Endothelial cell (in vitro differentiated cells): ENCODE results near the gene ROR2. TPM values are rescaled to one million over a fixed set of nuclear protein-coding genes. Genes with fewer than 3 reads are reported as not detected.

Source experiments
- DNase-seq: peaks from one replicate; pipeline ENCODE4 v3.0.0; 2021; ENCODE audit warnings: low spot score
- H3K27ac Mint-ChIP-seq: one replicate; pipeline ENCODE4 v1.8.0; 2021; ENCODE audit warnings: mixed read lengths, inconsistent platforms; ENCODE audit not compliant: unreplicated experiment
- H3K27me3 Mint-ChIP-seq: one replicate; pipeline ENCODE4 v1.8.0; 2021; ENCODE audit warnings: mild to moderate bottlenecking, moderate library complexity, mixed read lengths, inconsistent platforms; ENCODE audit not compliant: unreplicated experiment
- H3K36me3 Mint-ChIP-seq: one replicate; pipeline ENCODE4 v1.8.0; 2021; ENCODE audit warnings: mild to moderate bottlenecking, low read depth, mixed read lengths, inconsistent platforms; ENCODE audit not compliant: unreplicated experiment
- H3K4me1 Mint-ChIP-seq: one replicate; pipeline ENCODE4 v1.8.0; 2021; ENCODE audit warnings: mild to moderate bottlenecking, mixed read lengths, inconsistent platforms; ENCODE audit not compliant: unreplicated experiment
- H3K4me3 Mint-ChIP-seq: one replicate; pipeline ENCODE4 v1.8.0; 2021; ENCODE audit warnings: mild to moderate bottlenecking, mixed read lengths, inconsistent platforms; ENCODE audit not compliant: unreplicated experiment
- H3K9me3 Mint-ChIP-seq: one replicate; pipeline ENCODE4 v1.8.0; 2021; ENCODE audit warnings: mixed read lengths, inconsistent platforms; ENCODE audit not compliant: unreplicated experiment
- total RNA-seq: library from RNA; stranded (reverse); fragmentation: NEBNext Ultra II Directional; extraction: Animal tissue kit (Norgen Biotek cat#: 25700); gene quantifications from one replicate; pipeline ENCODE4 v1.2.1, GENCODE V29; 2021; ENCODE audit not compliant: unreplicated experiment
- TF ChIP-seq, protein P1 (sequence below): fragments of 200-600 bp; sonication (generic); IDR thresholded peaks from one replicate; pipeline ENCODE4 v1.5.0; 2021; ENCODE audit warnings: antibody characterized with exemption; ENCODE audit not compliant: unreplicated experiment

ROR2 gene
- total RNA-seq, 1 donor from 2014 or later = 3.5 TPM

DNA sequence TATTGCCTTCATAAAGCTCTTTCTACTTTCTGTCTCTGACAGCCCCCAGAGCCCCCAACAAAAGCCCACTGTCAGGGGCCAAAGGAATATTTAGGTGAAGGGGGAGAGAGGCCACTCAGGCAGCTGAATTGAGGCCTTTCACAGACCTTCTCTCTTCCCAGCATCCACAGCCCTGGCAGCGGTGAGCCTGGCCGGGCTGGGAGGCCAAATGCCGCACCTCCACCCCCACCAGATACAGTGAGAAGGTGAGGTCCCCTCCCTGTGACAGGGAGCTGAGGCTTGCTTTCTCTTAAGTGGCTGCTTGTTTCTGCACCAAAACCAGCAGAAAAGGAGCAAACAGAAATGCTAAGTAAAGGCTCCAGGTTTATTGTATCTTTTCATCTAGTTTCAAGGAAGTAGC, 168.1 kb downstream of the ROR2 start:
- H3K4me3 Mint-ChIP-seq = no peak overlapping the region
- TF ChIP-seq, protein P1, sequence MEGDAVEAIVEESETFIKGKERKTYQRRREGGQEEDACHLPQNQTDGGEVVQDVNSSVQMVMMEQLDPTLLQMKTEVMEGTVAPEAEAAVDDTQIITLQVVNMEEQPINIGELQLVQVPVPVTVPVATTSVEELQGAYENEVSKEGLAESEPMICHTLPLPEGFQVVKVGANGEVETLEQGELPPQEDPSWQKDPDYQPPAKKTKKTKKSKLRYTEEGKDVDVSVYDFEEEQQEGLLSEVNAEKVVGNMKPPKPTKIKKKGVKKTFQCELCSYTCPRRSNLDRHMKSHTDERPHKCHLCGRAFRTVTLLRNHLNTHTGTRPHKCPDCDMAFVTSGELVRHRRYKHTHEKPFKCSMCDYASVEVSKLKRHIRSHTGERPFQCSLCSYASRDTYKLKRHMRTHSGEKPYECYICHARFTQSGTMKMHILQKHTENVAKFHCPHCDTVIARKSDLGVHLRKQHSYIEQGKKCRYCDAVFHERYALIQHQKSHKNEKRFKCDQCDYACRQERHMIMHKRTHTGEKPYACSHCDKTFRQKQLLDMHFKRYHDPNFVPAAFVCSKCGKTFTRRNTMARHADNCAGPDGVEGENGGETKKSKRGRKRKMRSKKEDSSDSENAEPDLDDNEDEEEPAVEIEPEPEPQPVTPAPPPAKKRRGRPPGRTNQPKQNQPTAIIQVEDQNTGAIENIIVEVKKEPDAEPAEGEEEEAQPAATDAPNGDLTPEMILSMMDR = no peak
- peaks cover 4% of the 10 kb centered on the region for H3K27me3 Mint-ChIP-seq
- no peaks in the 10 kb centered on the region for H3K4me1 Mint-ChIP-seq
- DNase-seq = no peak
- H3K9me3 Mint-ChIP-seq = no peaks in the 10 kb centered on the region
- H3K36me3 Mint-ChIP-seq = peaks cover 6% of the 10 kb centered on the region
- no peak overlapping the region for H3K27ac Mint-ChIP-seq

DNA sequence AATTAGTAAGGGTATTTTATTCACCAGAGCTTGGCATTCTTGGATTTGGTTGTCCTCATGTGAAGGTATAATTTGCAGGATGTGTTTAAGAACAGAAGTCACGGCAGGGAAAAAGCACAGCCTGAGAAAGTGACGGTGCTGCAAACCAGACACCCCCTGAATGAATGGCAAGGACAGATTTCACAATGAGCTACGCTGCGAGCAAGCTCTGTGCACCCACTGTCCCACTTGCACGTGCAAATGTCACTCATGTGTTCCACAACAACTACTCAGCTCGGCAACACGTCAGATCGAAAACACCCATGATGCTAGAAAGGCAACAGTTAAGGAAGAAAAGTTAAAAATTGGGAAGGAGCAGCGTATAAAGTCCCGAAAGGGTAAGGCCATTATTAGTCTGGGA, 168.9 kb downstream of the ROR2 start:
- Mint-ChIP-seq H3K27ac (no peak overlapping the region), H3K4me1 (no peaks in the 10 kb centered on the region)

DNA sequence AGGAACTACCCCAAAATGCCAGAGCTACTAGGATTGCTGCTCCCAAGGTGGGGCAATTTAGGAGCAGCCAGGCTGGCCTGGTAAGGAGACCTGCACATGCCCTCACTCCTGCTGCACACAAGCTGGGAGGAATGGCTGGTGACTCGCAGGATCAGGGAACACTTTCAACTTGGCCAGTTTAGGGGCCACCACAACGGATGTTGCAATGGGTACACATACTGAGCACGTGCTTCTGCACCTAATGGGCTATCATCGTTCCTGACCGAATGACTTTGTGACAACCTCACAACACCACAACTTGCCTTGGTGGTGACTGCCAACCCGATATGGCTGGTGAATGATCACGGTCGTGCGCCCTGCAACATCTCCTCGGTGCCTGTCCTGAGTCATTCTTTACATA, 172.0 kb downstream of the ROR2 start:
- no peak for DNase-seq
- Mint-ChIP-seq H3K27me3 (peaks cover 4% of the 10 kb centered on the region), H3K9me3 (no peaks in the 10 kb centered on the region), H3K36me3 (no peaks in the 10 kb centered on the region), H3K27ac (no peak overlapping the region), H3K4me1 (peaks cover 4% of the 10 kb centered on the region), H3K4me3 (no peak overlapping the region)
- TF ChIP-seq, protein P1 = no peak

More for the DNA sequence above, 168.9 kb downstream of the ROR2 start:
- TF ChIP-seq, protein P1 = no peak
- H3K4me3 Mint-ChIP-seq = no peak overlapping the region
- DNase-seq = no peak
- peaks cover 4% of the 10 kb centered on the region for H3K27me3 Mint-ChIP-seq
- peaks cover 6% of the 10 kb centered on the region for H3K36me3 Mint-ChIP-seq
- H3K9me3 Mint-ChIP-seq = no peaks in the 10 kb centered on the region

DNA sequence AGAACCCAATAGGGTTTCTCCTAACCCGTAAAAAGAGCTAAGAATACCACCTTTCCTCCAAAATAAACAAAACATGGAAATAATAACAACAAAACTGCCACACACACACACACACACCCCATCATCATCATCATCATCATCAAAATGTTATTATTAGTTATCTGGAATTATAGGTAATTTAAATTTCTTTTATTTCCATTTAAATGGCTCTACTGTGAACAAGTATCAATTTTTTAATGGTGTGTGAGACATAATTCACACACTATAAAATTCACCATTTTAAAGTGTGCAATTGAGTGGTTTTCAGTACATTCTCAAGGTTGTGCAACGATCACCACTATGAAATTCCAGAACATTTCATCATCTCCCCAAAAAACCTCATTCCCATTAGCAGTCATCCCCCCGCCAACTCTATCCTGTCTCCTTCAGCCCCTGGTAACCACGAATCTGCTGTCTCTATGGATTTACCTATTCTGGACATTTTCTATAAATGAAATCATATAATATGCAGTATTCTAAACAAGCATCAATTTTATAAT, 172.7 kb downstream of the ROR2 start:
- Mint-ChIP-seq H3K4me3 (no peak overlapping the region), H3K4me1 (peaks cover 4% of the 10 kb centered on the region), H3K27ac (no peak overlapping the region), H3K9me3 (no peaks in the 10 kb centered on the region), H3K27me3 (peaks cover 4% of the 10 kb centered on the region), H3K36me3 (no peaks in the 10 kb centered on the region)
- TF ChIP-seq, protein P1 = no peak
- DNase-seq = no peak

DNA sequence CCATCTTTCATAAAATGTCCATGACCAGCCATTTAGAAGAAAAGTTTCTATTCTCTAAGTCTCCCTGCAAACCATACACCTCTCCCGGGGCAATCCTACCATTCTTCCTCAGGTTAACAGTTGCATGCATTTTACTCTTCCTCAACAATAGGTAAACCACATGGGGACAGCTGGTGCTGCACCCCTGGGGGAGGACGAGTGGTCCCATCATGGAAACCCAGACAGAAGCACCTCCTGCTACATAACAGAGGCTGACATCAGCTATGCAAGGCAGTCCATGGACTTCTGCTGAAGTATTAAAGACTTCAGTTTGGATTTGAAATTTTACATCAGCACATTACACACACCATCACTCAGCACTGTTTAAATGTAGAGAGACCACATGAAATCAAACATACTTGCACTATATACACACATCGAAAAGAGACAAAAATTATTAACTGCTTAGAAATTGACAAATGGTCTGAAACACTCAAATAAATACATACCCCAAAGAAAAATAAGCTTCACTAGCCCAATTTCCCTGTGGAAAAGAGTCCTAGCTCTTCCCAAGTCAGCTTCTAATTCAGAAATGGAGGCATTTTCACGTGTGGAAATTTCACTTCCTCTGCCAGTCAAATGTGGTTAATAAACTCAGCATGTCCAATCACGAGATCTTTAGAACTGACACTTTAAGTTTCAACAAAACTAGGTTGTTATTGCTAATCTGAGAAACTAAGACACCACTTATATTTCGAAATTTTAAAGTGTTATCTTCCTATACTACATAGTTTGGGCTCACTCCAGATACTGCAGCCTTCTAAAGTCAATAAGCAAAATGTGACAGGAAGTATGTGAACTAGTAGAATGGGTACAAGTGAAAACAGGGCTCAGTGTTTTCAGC, 173.4 kb downstream of the ROR2 start:
- no peaks in the 10 kb centered on the region for H3K9me3 Mint-ChIP-seq
- no peaks in the 10 kb centered on the region for H3K36me3 Mint-ChIP-seq
- TF ChIP-seq, protein P1 = no peak
- no peak overlapping the region for H3K4me3 Mint-ChIP-seq
- H3K27ac Mint-ChIP-seq = no peak overlapping the region
- H3K4me1 Mint-ChIP-seq = peaks cover 4% of the 10 kb centered on the region
- no peak for DNase-seq
- H3K27me3 Mint-ChIP-seq = peaks cover 4% of the 10 kb centered on the region
